GM12891 (cell line): ENCODE data around the gene GID4.

Experiments
- POLR2A ChIP-seq: IDR thresholded peaks from 2 replicates; pipeline ENCODE4 v1.6.1; 2011; ENCODE audit warnings: low read depth, low read length, control low read depth
- POLR2AphosphoS5 ChIP-seq: IDR thresholded peaks from 2 replicates; pipeline ENCODE4 v1.6.1; 2011; ENCODE audit warnings: low read depth, low read length, control low read depth

GRCh38 chr17:18009609-18010420 is 29.4 kb upstream of the GID4 start:
- TF ChIP-seq POLR2AphosphoS5 (no peak), POLR2A (no peak)
